ENCODE measurements around the gene XXYLT1. TPM values are rescaled to one million over a fixed set of nuclear protein-coding genes. Genes with fewer than 3 reads are reported as not detected.

XXYLT1 gene
- total and polyA plus RNA-seq, 2 of the 4 experiments (the other 2 are of a cell fraction), result 14.7 to 18.1 TPM

DNA sequence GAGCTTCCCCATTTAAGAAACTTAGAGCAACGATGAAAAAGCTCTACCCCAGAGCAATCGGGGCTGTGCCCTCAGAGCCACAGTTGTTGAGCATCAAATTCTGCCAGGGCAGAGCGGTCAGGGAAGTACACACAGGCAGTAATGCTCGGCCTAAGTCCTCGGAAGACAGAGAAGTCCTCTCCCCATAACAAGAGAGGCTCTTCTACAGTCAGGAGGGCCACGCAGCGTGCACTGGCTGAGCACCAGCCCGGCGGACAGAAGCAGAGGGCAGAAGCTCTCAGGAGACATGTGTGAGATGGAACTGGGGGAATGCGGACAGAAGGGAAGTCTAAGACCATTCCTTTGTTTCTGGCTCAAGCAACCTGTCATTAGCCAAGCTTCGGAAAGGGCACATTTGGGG is 95.9 kb downstream of the XXYLT1 start:
- no peak overlapping the region for H2BK20ac ChIP-seq (ENCODE audit: low read depth, low read length)
- no peak overlapping the region for H3K4me3 ChIP-seq (ENCODE audit: insufficient read depth, low read depth, low read length)
- H3K27ac ChIP-seq (ENCODE audit: insufficient read depth, low read length), result no peak overlapping the region
- H3K4me1 ChIP-seq (ENCODE audit: control insufficient read depth, insufficient read depth, low read length), result peaks cover 8% of the 10 kb centered on the region
- ATAC-seq (ENCODE audit: low read depth) (no peak), DNase-seq (no peak)
- H3K4me2 ChIP-seq (ENCODE audit: low read depth, low read length), result no peak overlapping the region
- no peak overlapping the region for H3K23ac ChIP-seq (ENCODE audit: low read depth, low read length)
- intact Hi-C loops (cut with micrococcal nuclease) (no loop called here), dilution Hi-C loops (cut with HindIII; ENCODE audit: low sequenced_read_pairs, unreplicated experiment) (no loop called here), in situ Hi-C loops (cut with MboI; ENCODE audit: low sequenced_read_pairs) (no loop called here)
- 0 out of 2 replicates have a peak overlapping the region, but pooled peaks have one; percentile 17 for H2AK5ac ChIP-seq (ENCODE audit: low read depth, low read length)
- BruUV-seq (replicated peaks), result no TSS peak
- no peak overlapping the region for H4K91ac ChIP-seq (ENCODE audit: insufficient read depth, low read depth, low read length)
- H4K5ac ChIP-seq (ENCODE audit: low read depth, low read length), result no peak overlapping the region
- H3K56ac ChIP-seq (ENCODE audit: extremely low read depth, insufficient read depth, low read length), result no peak overlapping the region
- no peak overlapping the region for H3K4ac ChIP-seq (ENCODE audit: low read depth, low read length)
- H3K27me3 ChIP-seq (ENCODE audit: control insufficient read depth, insufficient read depth, low read length), result no peaks in the 10 kb centered on the region
- no peak overlapping the region for H2AFZ ChIP-seq (replicated peaks; ENCODE audit: low read length, poor library complexity)
- H3K36me3 ChIP-seq (ENCODE audit: control insufficient read depth, insufficient read depth, low read length), result peaks cover 6% of the 10 kb centered on the region; the same call in 1 of the 2 replicates
- peaks cover 5% of the 10 kb centered on the region; the same call in 1 of the 2 replicates for H3K9me1 ChIP-seq (ENCODE audit: insufficient read depth, low read length)
- no peak overlapping the region for H2BK15ac ChIP-seq (ENCODE audit: low read depth, low read length)
- no peak overlapping the region for H3K14ac ChIP-seq (replicated peaks; ENCODE audit: low read depth, low read length)
- TF ChIP-seq CHD1 (IDR thresholded peaks at IDR 0.05; ENCODE audit: low read depth, low read length) (no peak), POLR2A (IDR thresholded peaks at IDR 0.05; ENCODE audit: low read depth, low read length) (no peak), MAFK (IDR thresholded peaks at IDR 0.05; ENCODE audit: low read depth, low read length) (no peak), RFX5 (IDR thresholded peaks at IDR 0.05; ENCODE audit: low read depth, low read length) (no peak), SMC3 (IDR thresholded peaks at IDR 0.05; ENCODE audit: low read depth, low read length) (no peak), MAZ (IDR thresholded peaks at IDR 0.05; ENCODE audit: borderline replicate concordance, low read depth, low read length) (no peak), NFE2L2 (IDR thresholded peaks at IDR 0.05; ENCODE audit: low read depth, low read length) (no peak), BHLHE40 (IDR thresholded peaks at IDR 0.05; ENCODE audit: low read depth, low read length) (no peak), FOS (IDR thresholded peaks at IDR 0.05; ENCODE audit: low read depth, low read length) (no peak), CEBPB (IDR thresholded peaks at IDR 0.05; ENCODE audit: low read depth, low read length) (no peak)
- TF ChIP-seq, protein P1, sequence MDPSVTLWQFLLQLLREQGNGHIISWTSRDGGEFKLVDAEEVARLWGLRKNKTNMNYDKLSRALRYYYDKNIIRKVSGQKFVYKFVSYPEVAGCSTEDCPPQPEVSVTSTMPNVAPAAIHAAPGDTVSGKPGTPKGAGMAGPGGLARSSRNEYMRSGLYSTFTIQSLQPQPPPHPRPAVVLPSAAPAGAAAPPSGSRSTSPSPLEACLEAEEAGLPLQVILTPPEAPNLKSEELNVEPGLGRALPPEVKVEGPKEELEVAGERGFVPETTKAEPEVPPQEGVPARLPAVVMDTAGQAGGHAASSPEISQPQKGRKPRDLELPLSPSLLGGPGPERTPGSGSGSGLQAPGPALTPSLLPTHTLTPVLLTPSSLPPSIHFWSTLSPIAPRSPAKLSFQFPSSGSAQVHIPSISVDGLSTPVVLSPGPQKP (IDR thresholded peaks at IDR 0.05; ENCODE audit: borderline replicate concordance, low read depth, low read length), result no peak
- TF ChIP-seq, protein P2, sequence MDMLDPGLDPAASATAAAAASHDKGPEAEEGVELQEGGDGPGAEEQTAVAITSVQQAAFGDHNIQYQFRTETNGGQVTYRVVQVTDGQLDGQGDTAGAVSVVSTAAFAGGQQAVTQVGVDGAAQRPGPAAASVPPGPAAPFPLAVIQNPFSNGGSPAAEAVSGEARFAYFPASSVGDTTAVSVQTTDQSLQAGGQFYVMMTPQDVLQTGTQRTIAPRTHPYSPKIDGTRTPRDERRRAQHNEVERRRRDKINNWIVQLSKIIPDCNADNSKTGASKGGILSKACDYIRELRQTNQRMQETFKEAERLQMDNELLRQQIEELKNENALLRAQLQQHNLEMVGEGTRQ (IDR thresholded peaks at IDR 0.05; ENCODE audit: low read depth, low read length), result no peak
- WGBS, 2 experiments (ENCODE audit: extremely low coverage in 2 of 2, insufficient read length in 1 of 2), result no CpG with 5 or more reads among the region's 11 CpGs
- no peak overlapping the region for H3K18ac ChIP-seq (ENCODE audit: low read depth, low read length)
- no peak overlapping the region for H2BK120ac ChIP-seq (ENCODE audit: low read depth, low read length)
- no peak overlapping the region for H2BK5ac ChIP-seq (ENCODE audit: low read depth, low read length, poor library complexity, severe bottlenecking)
- H4K8ac ChIP-seq (ENCODE audit: low read depth in 2 of 2, low read length in 2 of 2), result no peak overlapping the region
- no peak overlapping the region for H2AK9ac ChIP-seq (replicated peaks; ENCODE audit: low read depth, low read length, poor library complexity)
- H3K9me3 ChIP-seq (ENCODE audit: control insufficient read depth, insufficient read depth, low read length), result 0 out of 2 replicates have a peak, but pooled peaks cover 2% of the 10 kb centered on the region
- H4K20me1 ChIP-seq (ENCODE audit: insufficient read depth, low read length), result no peaks in the 10 kb centered on the region
- POLR2A ChIA-PET (ENCODE audit: unreplicated experiment), result no interaction called here
- no peak overlapping the region for H3K9ac ChIP-seq (ENCODE audit: low read depth, low read length)
- peaks cover 15 to 35% of the 10 kb centered on the region in 2 experiments; a peak in 3 of 4 replicates for H3K79me1 ChIP-seq (ENCODE audit: low read depth in 1 of 2, low read length in 2 of 2)
- CTCF ChIA-PET, result interaction anchor here (2.7 kb wide), 1 partner anchor 13 kb away, joined by 8 read pairs; no protein-coding TSS in a partner anchor

Measured in IMR-90 (cell line).